Brain microvascular endothelial cell (primary cell): ENCODE measurements around the gene TAF1D.

ENCODE experiments used
- DNase-seq: peaks from one replicate; pipeline ENCODE4 v3.0.0-alpha.2; 2020
- H3K27ac ChIP-seq: fragments of 250-450 bp; sonication (Bioruptor Pico); 2 replicates; pipeline ENCODE4 v1.5.1; 2020; ENCODE audit warnings: mild to moderate bottlenecking, moderate library complexity
- H3K27me3 ChIP-seq: fragments of 250-450 bp; sonication (Bioruptor Pico); replicated peaks from 2 replicates; pipeline ENCODE4 v1.5.1; 2020; ENCODE audit warnings: mild to moderate bottlenecking
- H3K36me3 ChIP-seq: fragments of 250-450 bp; sonication (Bioruptor Pico); replicated peaks from 2 replicates; pipeline ENCODE4 v1.5.1; 2020; ENCODE audit warnings: mild to moderate bottlenecking
- H3K4me3 ChIP-seq: 2 replicates; pipeline ENCODE4 v1.5.1; 2011; ENCODE audit warnings: low read depth, mild to moderate bottlenecking, control low read depth, low read length, moderate library complexity
- in situ Hi-C: cut with HindIII; loops from 2 replicates; pipeline ENCODE4 v1.10.0; 2017; ENCODE audit warnings: low sequenced_read_pairs, low pct_ligation_motif_present
- TF ChIP-seq, protein P1 (sequence below): IDR thresholded peaks from 2 replicates; pipeline ENCODE4 v1.5.1; 2011; ENCODE audit warnings: low read depth, mild to moderate bottlenecking, moderate library complexity, low read length, control low read depth, inconsistent platforms; ENCODE audit errors: missing control alignments

Gene TAF1D

DNA sequence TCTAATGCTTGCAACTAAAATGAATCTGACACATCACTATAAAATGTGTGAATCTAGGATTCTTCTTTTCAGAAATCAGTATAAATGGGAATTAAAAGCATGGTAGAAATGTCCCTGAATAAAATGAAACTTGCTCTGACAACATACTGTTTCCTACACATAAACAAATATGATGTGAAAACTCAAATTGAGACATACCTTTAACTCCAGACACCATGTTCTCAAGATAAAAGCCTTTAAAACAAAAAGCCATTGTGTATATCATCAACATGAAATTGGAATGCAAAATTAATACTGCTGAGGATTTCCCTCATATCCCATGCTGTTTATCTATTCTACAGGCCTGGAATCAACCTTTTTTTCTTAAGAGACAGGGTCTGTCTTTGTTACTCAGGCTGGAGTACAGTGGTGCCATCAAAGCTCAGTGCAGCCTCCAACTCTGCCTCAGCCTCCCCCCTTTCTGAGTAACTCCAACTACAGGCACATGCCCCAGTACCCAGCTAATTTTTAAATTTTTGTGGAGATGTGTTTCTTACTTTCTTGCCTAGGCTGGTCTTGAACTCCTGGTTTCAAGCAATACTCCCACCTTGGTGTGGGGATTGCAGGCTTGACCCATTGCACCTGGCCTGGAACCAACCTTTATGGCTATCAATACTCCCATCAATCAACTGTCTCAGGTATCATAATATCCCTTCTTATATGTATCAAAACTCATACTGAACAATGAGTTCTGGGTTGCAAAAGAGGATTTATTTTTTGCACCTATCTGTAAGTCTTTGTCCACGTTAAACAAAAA, 6.7 kb downstream of the TAF1D start:
- DNase-seq: no peak
- peaks cover 97% of the 10 kb centered on the region for H3K36me3 ChIP-seq
- H3K4me3 ChIP-seq: no peak overlapping the region
- no peaks in the 10 kb centered on the region for H3K27me3 ChIP-seq
- in situ Hi-C loops: no loop called here
- no peak overlapping the region for H3K27ac ChIP-seq
- TF ChIP-seq, protein P1, sequence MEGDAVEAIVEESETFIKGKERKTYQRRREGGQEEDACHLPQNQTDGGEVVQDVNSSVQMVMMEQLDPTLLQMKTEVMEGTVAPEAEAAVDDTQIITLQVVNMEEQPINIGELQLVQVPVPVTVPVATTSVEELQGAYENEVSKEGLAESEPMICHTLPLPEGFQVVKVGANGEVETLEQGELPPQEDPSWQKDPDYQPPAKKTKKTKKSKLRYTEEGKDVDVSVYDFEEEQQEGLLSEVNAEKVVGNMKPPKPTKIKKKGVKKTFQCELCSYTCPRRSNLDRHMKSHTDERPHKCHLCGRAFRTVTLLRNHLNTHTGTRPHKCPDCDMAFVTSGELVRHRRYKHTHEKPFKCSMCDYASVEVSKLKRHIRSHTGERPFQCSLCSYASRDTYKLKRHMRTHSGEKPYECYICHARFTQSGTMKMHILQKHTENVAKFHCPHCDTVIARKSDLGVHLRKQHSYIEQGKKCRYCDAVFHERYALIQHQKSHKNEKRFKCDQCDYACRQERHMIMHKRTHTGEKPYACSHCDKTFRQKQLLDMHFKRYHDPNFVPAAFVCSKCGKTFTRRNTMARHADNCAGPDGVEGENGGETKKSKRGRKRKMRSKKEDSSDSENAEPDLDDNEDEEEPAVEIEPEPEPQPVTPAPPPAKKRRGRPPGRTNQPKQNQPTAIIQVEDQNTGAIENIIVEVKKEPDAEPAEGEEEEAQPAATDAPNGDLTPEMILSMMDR: no peak

DNA sequence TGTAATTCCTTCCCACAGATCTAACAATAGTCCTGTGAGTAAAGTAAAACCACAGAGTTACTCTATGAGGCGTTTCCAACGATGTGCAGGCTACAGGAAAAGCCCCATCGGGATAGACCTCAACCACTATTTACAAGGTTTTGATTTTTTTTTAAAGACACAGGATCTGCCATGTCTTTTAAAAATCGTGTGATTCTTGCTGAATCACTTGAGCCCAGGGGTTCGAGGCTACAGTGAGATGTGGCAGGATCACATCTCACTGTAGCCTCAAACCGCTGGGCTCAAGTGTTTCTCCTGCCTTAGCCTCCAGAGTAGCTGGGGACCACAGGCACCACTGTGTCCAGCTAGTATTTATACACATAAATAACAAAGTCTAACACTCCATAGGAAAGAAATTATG, 7.8 kb downstream of the TAF1D start:
- TF ChIP-seq, protein P1: no peak
- DNase-seq: no peak
- Histone ChIP-seq H3K27me3 (no peaks in the 10 kb centered on the region), H3K4me3 (no peak overlapping the region), H3K27ac (no peak overlapping the region), H3K36me3 (peaks cover 99% of the 10 kb centered on the region)
- in situ Hi-C loops: no loop called here

DNA sequence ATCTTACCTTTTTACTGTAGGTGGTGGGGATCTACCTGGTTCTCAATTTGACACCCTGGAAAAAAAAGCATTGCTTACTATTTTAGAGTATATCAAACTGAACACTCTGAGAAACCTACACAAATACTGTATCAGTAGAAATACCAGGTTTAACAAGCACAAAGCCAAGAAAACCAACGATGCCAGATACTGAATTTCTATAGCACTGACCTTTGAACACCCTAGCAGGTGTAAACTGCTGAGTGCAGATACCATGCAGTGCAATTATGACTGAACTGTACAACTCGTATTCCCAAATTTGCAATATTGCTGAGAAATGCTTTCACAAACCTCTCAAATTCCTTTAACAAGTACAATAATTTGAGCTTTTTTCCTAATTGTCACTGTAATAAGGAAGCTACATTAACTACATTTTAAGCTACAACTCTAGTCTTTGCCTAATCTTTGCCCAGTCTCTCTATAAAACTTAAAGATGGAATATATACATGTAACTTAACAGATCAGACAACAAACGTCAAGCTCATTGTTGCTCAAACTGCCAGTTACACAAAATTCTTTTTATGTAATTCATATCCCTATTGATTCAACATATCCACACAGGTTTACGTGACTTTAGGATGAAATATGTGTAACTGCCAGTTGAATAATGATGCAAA, 8.9 kb downstream of the TAF1D start:
- in situ Hi-C loops: no loop called here
- TF ChIP-seq, protein P1: no peak
- H3K27me3 ChIP-seq: no peaks in the 10 kb centered on the region
- H3K27ac ChIP-seq: no peak overlapping the region
- no peak for DNase-seq
- H3K36me3 ChIP-seq: peaks cover 96% of the 10 kb centered on the region
- H3K4me3 ChIP-seq: no peak overlapping the region

DNA sequence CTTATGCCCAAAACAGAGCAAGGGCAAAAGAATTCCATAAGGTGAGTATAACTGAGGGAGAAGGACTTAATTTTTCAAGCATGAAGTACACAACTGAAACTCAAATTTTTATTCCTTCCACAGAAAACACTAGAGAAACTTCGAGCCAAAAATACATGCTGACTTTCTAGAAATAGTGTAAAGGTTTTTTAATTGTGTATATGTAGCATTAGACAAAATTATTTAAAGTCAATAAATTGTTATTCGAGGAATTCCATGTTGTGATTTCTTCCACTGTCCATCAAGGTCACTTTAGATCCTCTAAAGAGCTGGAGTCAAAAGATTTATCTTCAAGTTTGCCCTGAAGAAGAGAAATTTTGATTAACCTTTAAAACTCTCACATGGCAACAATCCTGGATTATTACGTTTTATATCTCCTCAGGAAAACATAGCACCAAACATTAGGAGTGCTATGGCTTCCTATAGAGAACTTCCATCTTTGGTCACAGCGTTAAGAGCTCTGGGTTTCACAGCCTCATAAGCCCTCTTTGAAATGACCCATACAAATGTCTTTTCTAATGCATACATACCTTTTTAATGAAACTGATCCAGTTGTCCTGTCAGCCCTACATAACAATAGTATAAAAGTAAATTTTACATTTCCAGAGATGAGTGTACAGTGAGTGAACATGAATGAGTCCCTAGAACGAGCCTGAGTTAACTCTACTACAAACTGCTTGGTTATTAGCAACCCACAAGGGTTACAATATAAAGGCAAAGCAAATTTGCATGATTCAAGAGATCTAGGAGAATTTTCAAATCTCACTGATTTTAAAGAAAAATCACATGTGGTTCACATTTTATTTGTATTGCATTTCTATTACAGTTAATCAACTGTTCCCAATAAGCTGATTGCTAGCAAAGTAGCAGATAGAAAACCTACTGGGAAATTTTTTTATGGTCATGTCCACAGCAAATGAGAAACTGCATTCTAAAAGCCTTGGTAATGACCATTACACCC, 10.9 kb downstream of the TAF1D start:
- no peak overlapping the region for H3K27ac ChIP-seq

DNA sequence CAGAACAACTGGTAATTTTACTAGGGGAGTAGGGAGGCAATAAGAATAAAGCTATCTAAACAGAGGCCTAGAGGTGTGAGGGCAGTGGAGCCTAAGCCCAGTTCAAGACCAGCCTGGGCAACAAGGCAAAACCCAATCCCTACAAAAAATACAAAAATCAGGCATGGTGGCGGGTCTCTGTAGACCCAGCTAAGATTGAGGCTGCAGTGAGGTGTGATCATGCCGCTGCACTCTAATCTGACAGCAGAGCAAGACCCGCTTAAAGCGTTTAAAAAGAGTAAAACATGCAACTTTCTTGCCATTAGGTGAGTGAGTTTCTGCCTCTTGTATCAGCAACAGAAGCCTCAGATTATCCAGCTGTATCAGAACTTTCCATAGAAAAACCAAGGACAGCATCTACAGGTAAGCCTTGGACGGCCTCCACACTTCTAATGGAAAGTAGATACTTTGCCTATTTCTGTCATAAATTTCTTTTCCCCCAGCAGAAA, 12.1 kb downstream of the TAF1D start:
- in situ Hi-C loops: no loop called here
- no peak overlapping the region for H3K27ac ChIP-seq
- no peak overlapping the region for H3K4me3 ChIP-seq
- H3K36me3 ChIP-seq: peaks cover 64% of the 10 kb centered on the region
- no peaks in the 10 kb centered on the region for H3K27me3 ChIP-seq
- no peak for DNase-seq
- TF ChIP-seq, protein P1: no peak

More for the DNA sequence above, 10.9 kb downstream of the TAF1D start:
- Histone ChIP-seq H3K4me3 (no peak overlapping the region), H3K36me3 (peaks cover 77% of the 10 kb centered on the region), H3K27me3 (no peaks in the 10 kb centered on the region)
- DNase-seq: no peak
- TF ChIP-seq, protein P1: no peak
- in situ Hi-C loops: no loop called here
